Measurements from ENCODE around the gene RAB37. TPM values are rescaled to one million over a fixed set of nuclear protein-coding genes. Genes with fewer than 3 reads are reported as not detected.
A peak's percentile ranks its signal among the peaks of the same experiment; 100 is the strongest.

RAB37 gene
- polyA plus RNA-seq, 1 of the 3 experiments (the other 2 are of a cell fraction), result 0.25 TPM

GRCh38 chr17:74776044-74776962 is 39.2 kb downstream of the RAB37 start, which contains the start of gene NAT9:
NAT9 (minus strand) TSS chr17:74776345; CDS start chr17:74775698, 647 bp downstream.
- Histone ChIP-seq H3K9ac (peak within 1 kb of the TSS; percentile 90), H3K4me1 (ENCODE audit: control insufficient read depth in 1 of 2, insufficient read depth in 2 of 2, low read depth in 1 of 2, low read length in 1 of 2) (peaks cover 13 to 16% of the 10 kb centered on the region in 2 experiments; a peak in 3 of 4 replicates), H3K4me3 (ENCODE audit: low read depth in 2 of 2, low read length in 1 of 2) (peak within 1 kb of the TSS; percentile 87 to 90), H3K9me2 (no peaks in the 10 kb centered on the region), H3K36me3 (replicated peaks in 1 of 2; ENCODE audit: control insufficient read depth in 1 of 2, insufficient read depth in 2 of 2, low read length in 1 of 2) (peaks cover 30 to 38% of the 10 kb centered on the region in 2 experiments), H3K4me2 (peak within 1 kb of the TSS; percentile 96), H4K20me1 (ENCODE audit: insufficient read depth) (peaks cover 8% of the 10 kb centered on the region), H2AFZ (ENCODE audit: low read depth) (peak within 1 kb of the TSS; percentile 85), H3K27me3 (ENCODE audit: insufficient read depth) (no peaks in the 10 kb centered on the region), H3F3A (replicated peaks; ENCODE audit: insufficient read depth) (peaks cover 18% of the 10 kb centered on the region), H3K9me3 (no peaks in the 10 kb centered on the region), H3K27ac (ENCODE audit: low read depth in 2 of 2, low read length in 1 of 2) (peak within 1 kb of the TSS; percentile 72 to 81), H3K79me2 (ENCODE audit: insufficient read depth) (peaks cover 54% of the 10 kb centered on the region)
- ChIA-PET CTCF (interaction anchor here (0.6 to 98.1 kb wide), 11 partner anchors 15 to 287 kb away, joined by 3 to 3869 read pairs (median 8); partner anchors contain the start of genes FDXR, GRIN2C, NHERF1 and RAB37), POLR2A (interaction anchor here (0.6 to 2.1 kb wide), 7 partner anchors 9 to 226 kb away, joined by 3 to 17 read pairs (median 5); partner anchors contain the start of genes FDXR and NHERF1)
- peak; percentile 100 for DNase-seq
- under 1% methylated on average over 64 of the region's 64 CpGs for WGBS (ENCODE audit: low lambda C conversion rate)
- no peak for TF ChIP-seq MEF2A (IDR thresholded peaks at IDR 0.05; ENCODE audit: borderline replicate concordance, low read depth)
- no peak for TF ChIP-seq CTCF (IDR thresholded peaks at IDR 0.05)
- TF ChIP-seq RXRA (IDR thresholded peaks at IDR 0.05; ENCODE audit: borderline replicate concordance, low read depth), result no peak
- no peak for TF ChIP-seq USF2 (IDR thresholded peaks at IDR 0.05; ENCODE audit: borderline replicate concordance, low read depth, low read length)
- TF ChIP-seq FOXM1 (IDR thresholded peaks at IDR 0.05; ENCODE audit: low read depth), result no peak
- TF ChIP-seq NFIC (IDR thresholded peaks at IDR 0.05; ENCODE audit: borderline replicate concordance), result no peak
- TF ChIP-seq ELF1 (IDR thresholded peaks at IDR 0.05), result peak; percentile 95
- TF ChIP-seq CHD2 (IDR thresholded peaks at IDR 0.05; ENCODE audit: low read length, partially characterized antibody), result peak; percentile 79
- no peak for TF ChIP-seq SMC3 (IDR thresholded peaks at IDR 0.05; ENCODE audit: low read depth, low read length)
- TF ChIP-seq RFX5 (IDR thresholded peaks at IDR 0.05; ENCODE audit: low read length), result no peak
- no peak for TF ChIP-seq RAD21 (IDR thresholded peaks at IDR 0.05; ENCODE audit: low read length)
- TF ChIP-seq TEAD4 (IDR thresholded peaks at IDR 0.05; ENCODE audit: borderline replicate concordance, insufficient read depth), result no peak
- no peak for TF ChIP-seq YY1 (IDR thresholded peaks at IDR 0.05; ENCODE audit: low read depth)
- no peak for TF ChIP-seq EZH2phosphoT487 (IDR thresholded peaks at IDR 0.05; ENCODE audit: borderline replicate concordance, low read depth)
- no peak for TF ChIP-seq JUND (IDR thresholded peaks at IDR 0.05)
- peak; percentile 75; the same call in 1 of the 2 replicates for TF ChIP-seq TAF1 (IDR thresholded peaks at IDR 0.05; ENCODE audit: borderline replicate concordance, low read depth, low read length)
- peak; percentile 91 for TF ChIP-seq GABPA (IDR thresholded peaks at IDR 0.05; ENCODE audit: low read depth)
- peak; percentile 94 for TF ChIP-seq POLR2AphosphoS5 (IDR thresholded peaks at IDR 0.05; ENCODE audit: low read depth, low read length)
- TF ChIP-seq USF1 (IDR thresholded peaks at IDR 0.05; ENCODE audit: borderline replicate concordance, low read depth), result 0 out of 2 replicates have a peak, but pooled peaks have one; percentile 10
- 0 out of 2 replicates have a peak, but pooled peaks have one; percentile 13 for TF ChIP-seq PBX3 (IDR thresholded peaks at IDR 0.05)
- TF ChIP-seq FOXJ3 (CRISPR knock-in tag; IDR thresholded peaks at IDR 0.05), result no peak
- TF ChIP-seq, protein P1, sequence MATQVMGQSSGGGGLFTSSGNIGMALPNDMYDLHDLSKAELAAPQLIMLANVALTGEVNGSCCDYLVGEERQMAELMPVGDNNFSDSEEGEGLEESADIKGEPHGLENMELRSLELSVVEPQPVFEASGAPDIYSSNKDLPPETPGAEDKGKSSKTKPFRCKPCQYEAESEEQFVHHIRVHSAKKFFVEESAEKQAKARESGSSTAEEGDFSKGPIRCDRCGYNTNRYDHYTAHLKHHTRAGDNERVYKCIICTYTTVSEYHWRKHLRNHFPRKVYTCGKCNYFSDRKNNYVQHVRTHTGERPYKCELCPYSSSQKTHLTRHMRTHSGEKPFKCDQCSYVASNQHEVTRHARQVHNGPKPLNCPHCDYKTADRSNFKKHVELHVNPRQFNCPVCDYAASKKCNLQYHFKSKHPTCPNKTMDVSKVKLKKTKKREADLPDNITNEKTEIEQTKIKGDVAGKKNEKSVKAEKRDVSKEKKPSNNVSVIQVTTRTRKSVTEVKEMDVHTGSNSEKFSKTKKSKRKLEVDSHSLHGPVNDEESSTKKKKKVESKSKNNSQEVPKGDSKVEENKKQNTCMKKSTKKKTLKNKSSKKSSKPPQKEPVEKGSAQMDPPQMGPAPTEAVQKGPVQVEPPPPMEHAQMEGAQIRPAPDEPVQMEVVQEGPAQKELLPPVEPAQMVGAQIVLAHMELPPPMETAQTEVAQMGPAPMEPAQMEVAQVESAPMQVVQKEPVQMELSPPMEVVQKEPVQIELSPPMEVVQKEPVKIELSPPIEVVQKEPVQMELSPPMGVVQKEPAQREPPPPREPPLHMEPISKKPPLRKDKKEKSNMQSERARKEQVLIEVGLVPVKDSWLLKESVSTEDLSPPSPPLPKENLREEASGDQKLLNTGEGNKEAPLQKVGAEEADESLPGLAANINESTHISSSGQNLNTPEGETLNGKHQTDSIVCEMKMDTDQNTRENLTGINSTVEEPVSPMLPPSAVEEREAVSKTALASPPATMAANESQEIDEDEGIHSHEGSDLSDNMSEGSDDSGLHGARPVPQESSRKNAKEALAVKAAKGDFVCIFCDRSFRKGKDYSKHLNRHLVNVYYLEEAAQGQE (IDR thresholded peaks at IDR 0.05; ENCODE audit: low read depth, low read length), result peak; percentile 85

Measured in SK-N-SH (cell line).